ENCODE results near the gene TCAF2. TPM values are rescaled to one million over a fixed set of nuclear protein-coding genes. Genes with fewer than 3 reads are reported as not detected.
"Not testable (repeated sequence)": the region's sequence is repeated elsewhere in the genome, so short reads cannot be mapped to it uniquely, and the experiment has no call there.

TCAF2 gene
- total RNA-seq, 4 donors from 2014 or later: 1.4 to 8.2 (median 4.8) TPM

DNA sequence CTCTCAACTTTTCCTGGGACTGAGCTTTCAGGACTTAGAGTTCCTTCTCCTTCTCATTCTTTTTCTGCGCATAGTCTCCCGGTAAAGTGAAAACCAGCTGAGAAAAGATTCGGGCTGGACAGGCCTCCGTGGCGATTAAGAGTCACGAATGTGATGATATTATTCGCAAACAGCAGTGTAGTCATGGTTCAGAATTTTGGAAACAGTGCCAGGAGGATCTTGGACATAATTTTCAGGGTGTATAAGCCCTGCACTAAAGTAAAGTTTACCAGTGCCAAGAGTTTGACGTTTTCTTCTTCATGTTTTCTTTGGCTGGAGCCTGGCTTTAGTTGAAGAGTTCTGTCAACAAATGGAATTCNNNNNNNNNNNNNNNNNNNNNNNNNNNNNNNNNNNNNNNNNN, 29.7 kb downstream of the TCAF2 start:
- not testable (repeated sequence) for ATAC-seq (ENCODE audit: low FRiP score); DNase-seq (ENCODE audit: low spot score)

Small RNA genes lying within 50 kb of the gene (small RNA-seq; reads per million reads assigned to genes)
- gene AC073264.2 (not detected), gene RNU6-162P (not detected)

Other genes starting within 250 kb of the TCAF2 start
- 100 to 1,000 TPM in 1 of 4 donors, 10 to 100 TPM in 3; 48.2 to 138 (median 62.8) TPM for gene ZYX, start 239.6 kb upstream of the TCAF2 start, total RNA-seq
- under 1 TPM in 2 of 4 donors, not detected in 2; 0.13 to 0.46 TPM for gene EPHA1, start 212.1 kb upstream of the TCAF2 start, total RNA-seq
- not detected for gene TAS2R60, start 177.5 kb upstream of the TCAF2 start, total RNA-seq
- not detected for gene TAS2R41, start 143.1 kb upstream of the TCAF2 start, total RNA-seq
- gene CTAGE15, start 49.2 kb upstream of the TCAF2 start, total RNA-seq: 1 to 10 TPM in 1 of 4 donors, under 1 TPM in 2, not detected in 1; 0.74 to 1.3 (median 0.79) TPM
- 1 to 10 TPM in 1 of 4 donors, under 1 TPM in 2, not detected in 1; 0.38 to 3.3 (median 0.48) TPM for gene CTAGE6, start 136.7 kb downstream of the TCAF2 start, total RNA-seq

Data from omental fat pad (tissue), 4 donors.